Mucosa of rectum (tissue), 2 donors: Measurements from ENCODE around the gene NIPSNAP2.
"Not testable (repeated sequence)": the region's sequence is repeated elsewhere in the genome, so short reads cannot be mapped to it uniquely, and the experiment has no call there.

Source experiments
- H3K27ac ChIP-seq, 2 donors: one replicate each; pipeline ENCODE4 v1.7.0; 2013; ENCODE audit warnings: inconsistent platforms in 2 of 2, low read depth in 2 of 2, low read length in 2 of 2
- H3K27me3 ChIP-seq, 2 donors: one replicate each; pipeline ENCODE4 v1.7.0; 2013; ENCODE audit warnings: low read length in 2 of 2; ENCODE audit not compliant: control insufficient read depth in 2 of 2, insufficient read depth in 2 of 2
- H3K36me3 ChIP-seq, 2 donors: one replicate each; pipeline ENCODE4 v1.7.0; 2013; ENCODE audit warnings: low read length in 2 of 2; ENCODE audit not compliant: control insufficient read depth in 2 of 2, insufficient read depth in 2 of 2
- H3K4me1 ChIP-seq, 2 donors: one replicate each; pipeline ENCODE4 v1.7.0; 2013; ENCODE audit warnings: low read length in 2 of 2, mild to moderate bottlenecking in 1 of 2; ENCODE audit not compliant: control insufficient read depth in 2 of 2, insufficient read depth in 2 of 2
- H3K4me3 ChIP-seq, 2 donors: one replicate each; pipeline ENCODE4 v1.7.0; 2013; ENCODE audit warnings: low read length in 2 of 2
- H3K9ac ChIP-seq, 2 donors: one replicate each; pipeline ENCODE4 v1.7.0; 2013; ENCODE audit warnings: low read length in 2 of 2, low read depth in 1 of 2, mild to moderate bottlenecking in 1 of 2
- H3K9me3 ChIP-seq, 2 donors: one replicate each; pipeline ENCODE4 v1.7.0; 2013; ENCODE audit warnings: low read length in 2 of 2; ENCODE audit not compliant: control insufficient read depth in 2 of 2
- donor health status: healthy.
- donor health status: Normal muscosa, but diverticular disease.

NIPSNAP2 gene

GRCh38 chr7:56017015-56017414 is 52.6 kb downstream of the NIPSNAP2 start:
- not testable (repeated sequence) for H3K27ac ChIP-seq, H3K4me1 ChIP-seq, H3K9ac ChIP-seq, H3K9me3 ChIP-seq, H3K27me3 ChIP-seq, H3K4me3 ChIP-seq, H3K36me3 ChIP-seq

- H3K9ac ChIP-seq: no peak overlapping the region
- peaks cover 4 to 7% of the 10 kb centered on the region in 2 donors for H3K36me3 ChIP-seq
These were observed 55.1 kb downstream of the NIPSNAP2 start for GRCh38 chr7:56019501-56019900.

GRCh38 chr7:56023500-56023899 is 59.1 kb downstream of the NIPSNAP2 start:
- Histone ChIP-seq H3K27me3 (no peaks in the 10 kb centered on the region), H3K9me3 (no peaks in the 10 kb centered on the region), H3K9ac (no peak overlapping the region), H3K4me3 (no peak overlapping the region), H3K27ac (no peak overlapping the region), H3K4me1 (no peaks in the 10 kb centered on the region), H3K36me3 (peaks cover 2 to 7% of the 10 kb centered on the region in 2 donors)

More at GRCh38 chr7:56019501-56019900, 55.1 kb downstream of the NIPSNAP2 start:
- H3K4me1 ChIP-seq: no peaks in the 10 kb centered on the region
- H3K27me3 ChIP-seq: no peaks in the 10 kb centered on the region
- H3K9me3 ChIP-seq: no peaks in the 10 kb centered on the region
- H3K4me3 ChIP-seq: no peak overlapping the region
- no peak overlapping the region for H3K27ac ChIP-seq

- Histone ChIP-seq H3K9me3 (no peaks in the 10 kb centered on the region), H3K9ac (no peak overlapping the region), H3K36me3 (no peaks in the 10 kb centered on the region), H3K27ac (no peak overlapping the region), H3K4me1 (no peaks in the 10 kb centered on the region), H3K4me3 (no peak overlapping the region), H3K27me3 (no peaks in the 10 kb centered on the region)
These were observed 62.2 kb downstream of the NIPSNAP2 start for GRCh38 chr7:56026538-56026937.

GRCh38 chr7:56028942-56029630 is 64.7 kb downstream of the NIPSNAP2 start:
- H3K9me3 ChIP-seq: no peaks in the 10 kb centered on the region
- H3K4me3 ChIP-seq: no peak overlapping the region
- no peak overlapping the region for H3K9ac ChIP-seq
- H3K4me1 ChIP-seq: no peaks in the 10 kb centered on the region
- no peaks in the 10 kb centered on the region for H3K27me3 ChIP-seq
- no peak overlapping the region for H3K27ac ChIP-seq
- H3K36me3 ChIP-seq: no peaks in the 10 kb centered on the region

GRCh38 chr7:56030340-56030739 is 66.0 kb downstream of the NIPSNAP2 start:
- no peaks in the 10 kb centered on the region for H3K27me3 ChIP-seq
- H3K4me3 ChIP-seq: no peak overlapping the region
- H3K36me3 ChIP-seq: no peaks in the 10 kb centered on the region
- no peak overlapping the region for H3K9ac ChIP-seq
- H3K4me1 ChIP-seq: no peaks in the 10 kb centered on the region
- H3K27ac ChIP-seq: no peak overlapping the region
- H3K9me3 ChIP-seq: no peaks in the 10 kb centered on the region

GRCh38 chr7:56031556-56031955 is 67.2 kb downstream of the NIPSNAP2 start:
- not testable (repeated sequence) for H3K4me3 ChIP-seq, H3K36me3 ChIP-seq, H3K27ac ChIP-seq, H3K9me3 ChIP-seq, H3K9ac ChIP-seq, H3K4me1 ChIP-seq, H3K27me3 ChIP-seq

GRCh38 chr7:56032578-56032977 is 68.2 kb downstream of the NIPSNAP2 start:
- H3K4me1 ChIP-seq, H3K36me3 ChIP-seq, H3K9me3 ChIP-seq, H3K27ac ChIP-seq, H3K27me3 ChIP-seq, H3K9ac ChIP-seq, H3K4me3 ChIP-seq: not testable (repeated sequence)

GRCh38 chr7:56033671-56034432 is 69.5 kb downstream of the NIPSNAP2 start:
- Histone ChIP-seq H3K27me3 (no peaks in the 10 kb centered on the region), H3K27ac (peak overlapping the region; percentile 20 to 38), H3K36me3 (no peaks in the 10 kb centered on the region), H3K9ac (peak overlapping the region; percentile 41 to 63), H3K9me3 (no peaks in the 10 kb centered on the region), H3K4me3 (peak overlapping the region; percentile 77 to 87), H3K4me1 (no peaks in the 10 kb centered on the region)

- H3K27ac ChIP-seq: no peak overlapping the region
- H3K9ac ChIP-seq: no peak overlapping the region
- H3K27me3 ChIP-seq: no peaks in the 10 kb centered on the region
- H3K36me3 ChIP-seq: no peaks in the 10 kb centered on the region
- H3K4me1 ChIP-seq: no peaks in the 10 kb centered on the region
- H3K4me3 ChIP-seq: no peak overlapping the region
- no peaks in the 10 kb centered on the region for H3K9me3 ChIP-seq
These were observed 76.3 kb downstream of the NIPSNAP2 start for GRCh38 chr7:56040730-56041129.
